Adrenal gland (tissue), 12 donors: ENCODE data around the gene GRIK1. TPM values are rescaled to one million over a fixed set of nuclear protein-coding genes. Genes with fewer than 3 reads are reported as not detected.

Source experiments
- DNase-seq, 7 donors: peaks; one replicate each; pipeline ENCODE4 v3.0.0-alpha.2; 2019 to 2020
- H3K27ac ChIP-seq, 5 donors: fragments of 200-600 bp; sonication (generic) in 4 of 5; 1 replicate in 3 of 5; 2 replicates in 2 of 5; pipeline versions ENCODE4 v1.5.1 to v1.8.0; 2016 to 2020; ENCODE audit warnings: mild to moderate bottlenecking in 1 of 5
- H3K27me3 ChIP-seq: fragments of 200-600 bp; 2 replicates; pipeline ENCODE4 v1.8.0; 2021
- H3K36me3 ChIP-seq, 2 donors: fragments of 200-600 bp; replicated peaks in 1 of 2; 1 replicate in 1 of 2; 2 replicates in 1 of 2; pipeline versions ENCODE4 v1.5.1 to v1.8.0; 2018 to 2022
- H3K4me1 ChIP-seq, 2 donors: fragments of 200-600 bp; replicated peaks in 1 of 2; 1 replicate in 1 of 2; 2 replicates in 1 of 2; pipeline versions ENCODE4 v1.5.1 to v1.8.0; 2018 to 2021
- H3K4me3 ChIP-seq, 4 donors: fragments of 200-600 bp; sonication (generic) in 3 of 4; one replicate each; pipeline ENCODE4 v1.5.1; 2016 to 2018
- H3K9me3 ChIP-seq, 3 donors: fragments of 200-600 bp; sonication (generic) in 1 of 3; replicated peaks in 1 of 3; 1 replicate in 2 of 3; 2 replicates in 1 of 3; pipeline versions ENCODE4 v1.5.1 to v1.8.0; 2016 to 2021
- CTCF ChIP-seq, 6 experiments: fragments of 450-650 bp in 4 of 6; fragments of 200-600 bp in 2 of 6; sonication (generic) in 1 of 6; IDR thresholded peaks; 1 replicate in 5 of 6; 2 replicates in 1 of 6; pipeline versions ENCODE4 v1.5.1 to v1.8.0; 2016 to 2021; ENCODE audit warnings: antibody characterized with exemption in 6 of 6, mild to moderate bottlenecking in 2 of 6, moderate library complexity in 1 of 6
- POLR2A ChIP-seq, 2 donors: fragments of 450-650 bp; IDR thresholded peaks; one replicate each; pipeline ENCODE4 v1.6.1; 2017; ENCODE audit warnings: antibody characterized with exemption in 2 of 2, mild to moderate bottlenecking in 2 of 2, moderate library complexity in 1 of 2
- WGBS, 4 donors: extraction: QIAGEN DNeasy Blood & Tissue Kit in 2 of 4; methylation state at CpG; one replicate each; pipeline versions ENCODE4 v1.1.5 to v1.1.7; 2013 to 2017; 5-methylcytosine and 5-hydroxymethylcytosine counted together
- intact Hi-C, 2 donors: fragments of 100-400 bp; cut with DNase I; formaldehyde crosslinking; loops; one replicate each; pipeline versions ENCODE4 v1.14.1 to v1.15.0; 2022 to 2023
- polyA plus RNA-seq, 3 donors: library from polyadenylated mRNA; stranded (reverse); fragments of 200-250 nt in 2 of 3; fragments of 350-450 nt in 1 of 3; fragmentation: Illumina TruSeq in 1 of 3; extraction: RNeasy Lipid Tissue Mini Kit (QIAGEN cat#74804) in 1 of 3; gene quantifications; one replicate each; pipeline ENCODE4 v1.2.3, GENCODE V29; 2013 to 2014
- total RNA-seq, 9 donors: library from RNA; depleted of rRNA in 4 of 9; stranded (reverse); fragments of >200 nt in 4 of 9; fragments of 120-200 nt in 1 of 9; fragmentation: NEBNext Ultra II Directional in 1 of 9; extraction: Animal tissue kit (Norgen Biotek cat#: 25700) in 1 of 9; gene quantifications; one replicate each; pipeline versions ENCODE4 v1.1.0 to v1.2.4, GENCODE V29; 2013 to 2023
- donor health status: healthy with polysubstance abuse.
- donor health status: Bipolar disorder and iron deficiency.
- donor health status: DM: yes; HTN: yes; CAD: no.
- donor health status: DM: no; HTN: no; CAD: no.
- donor health status: DM: no; HTN: no; CAD: no.
- donor health status: DM: yes; HTN: yes; CAD: no.

The GRIK1 gene
- total and polyA plus RNA-seq, 12 donors = 0.23 to 47.4 (median 8.1) TPM; not detected in 3

GRCh38 chr21:29506214-29506613 is 433.6 kb downstream of the GRIK1 start:
- intact Hi-C loops = no loop called here
- 57 to 79% (median 60%) methylated on average over 6 of the region's 6 CpGs for WGBS, 4 donors
- H3K36me3 ChIP-seq = no peaks in the 10 kb centered on the region
- H3K9me3 ChIP-seq = no peaks in the 10 kb centered on the region
- TF ChIP-seq CTCF (IDR thresholded peaks at IDR 0.05) (no peak), POLR2A (IDR thresholded peaks at IDR 0.05) (no peak)
- H3K4me1 ChIP-seq = no peaks in the 10 kb centered on the region
- H3K4me3 ChIP-seq = no peak overlapping the region
- no peaks in the 10 kb centered on the region for H3K27me3 ChIP-seq
- no peak overlapping the region for H3K27ac ChIP-seq
- DNase-seq = no peak

- H3K4me1 ChIP-seq = no peaks in the 10 kb centered on the region
- no peak for DNase-seq
- H3K27ac ChIP-seq = no peak overlapping the region
- H3K9me3 ChIP-seq = no peaks in the 10 kb centered on the region
- TF ChIP-seq POLR2A (IDR thresholded peaks at IDR 0.05) (no peak), CTCF (IDR thresholded peaks at IDR 0.05) (no peak)
- WGBS, 4 donors = 55 to 63% (median 59%) methylated on average over 3 of the region's 3 CpGs
- intact Hi-C loops = no loop called here
- no peak overlapping the region for H3K4me3 ChIP-seq
- H3K36me3 ChIP-seq = no peaks in the 10 kb centered on the region
- no peaks in the 10 kb centered on the region for H3K27me3 ChIP-seq
Measured at GRCh38 chr21:29504751-29505321, 435.0 kb downstream of the GRIK1 start.

- intact Hi-C loops = no loop called here
- DNase-seq = no peak
- WGBS, 4 donors = 80 to 86% (median 83%) methylated on average over 1 of the region's 1 CpG
Measured at GRCh38 chr21:29501451-29501850, 438.3 kb downstream of the GRIK1 start.

GRCh38 chr21:29499734-29500343 is 440.0 kb downstream of the GRIK1 start:
- TF ChIP-seq CTCF (IDR thresholded peaks at IDR 0.05) (peak in 4 of 6 experiments; percentile 18 to 42 (median 32)), POLR2A (IDR thresholded peaks at IDR 0.05) (no peak)
- Histone ChIP-seq H3K27me3 (no peaks in the 10 kb centered on the region), H3K9me3 (no peaks in the 10 kb centered on the region), H3K27ac (no peak overlapping the region), H3K4me1 (no peaks in the 10 kb centered on the region), H3K36me3 (no peaks in the 10 kb centered on the region), H3K4me3 (no peak overlapping the region)
- intact Hi-C loops = no loop called here
- DNase-seq = peak in 2 of 7 donors; percentile 2 to 34
- 86 to 94% (median 91%) methylated on average over 10 of the region's 10 CpGs for WGBS, 4 donors

More at GRCh38 chr21:29501451-29501850, 438.3 kb downstream of the GRIK1 start:
- Histone ChIP-seq H3K36me3 (no peaks in the 10 kb centered on the region), H3K9me3 (no peaks in the 10 kb centered on the region), H3K4me1 (no peaks in the 10 kb centered on the region), H3K4me3 (no peak overlapping the region), H3K27me3 (no peaks in the 10 kb centered on the region), H3K27ac (no peak overlapping the region)
- TF ChIP-seq CTCF (IDR thresholded peaks at IDR 0.05) = no peak
- no peak for TF ChIP-seq POLR2A (IDR thresholded peaks at IDR 0.05)
